GDM1 (cell line): Measurements from ENCODE around the gene PIAS1.
"Not testable (repeated sequence)": the region's sequence is repeated elsewhere in the genome, so short reads cannot be mapped to it uniquely, and the experiment has no call there.

Source experiments
- DNase-seq: peaks from one replicate; lab custom pipeline; 2025; lab: John Stamatoyannopoulos, UW

PIAS1 gene

DNA sequence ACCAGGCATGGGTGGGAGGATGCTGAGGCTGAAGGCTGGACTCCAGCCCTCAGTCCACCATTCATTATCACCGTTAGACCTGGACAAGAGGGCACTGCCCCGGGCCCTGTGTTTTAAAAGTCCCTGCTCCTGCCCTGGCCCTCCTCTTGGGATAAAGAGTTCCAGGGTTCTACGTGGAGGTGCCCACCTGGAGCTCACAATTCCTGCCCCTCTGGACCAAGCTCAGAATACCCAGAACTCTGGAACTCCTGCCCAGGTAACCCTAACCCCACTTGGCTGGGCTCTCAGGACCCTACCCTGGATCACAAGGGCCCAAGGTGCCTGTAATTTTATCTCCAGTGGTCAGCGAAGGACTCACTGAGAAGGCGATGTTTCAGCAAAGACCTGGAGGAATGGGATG, 149.8 kb downstream of the PIAS1 start:
- no peak for DNase-seq

DNA sequence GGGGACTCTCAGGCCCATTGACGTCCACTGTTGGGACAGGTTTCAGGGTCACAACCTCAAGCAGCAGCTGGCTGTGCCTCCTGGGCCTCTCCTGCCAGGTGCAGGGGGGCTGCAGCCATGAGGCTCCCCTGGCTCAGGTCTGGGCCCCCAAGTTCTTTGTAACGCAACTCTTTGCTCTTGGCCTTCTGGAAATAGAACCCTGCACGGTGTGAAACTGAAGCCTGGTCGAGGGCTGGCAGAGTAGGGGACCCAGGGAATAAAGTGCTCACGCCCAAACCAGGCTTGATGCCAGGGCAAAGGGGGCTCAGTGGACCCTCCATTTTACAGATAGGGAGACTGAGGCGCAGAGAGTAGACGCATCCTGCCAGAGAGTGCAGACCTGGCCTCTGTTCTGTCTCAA, 150.2 kb downstream of the PIAS1 start:
- no peak for DNase-seq

DNA sequence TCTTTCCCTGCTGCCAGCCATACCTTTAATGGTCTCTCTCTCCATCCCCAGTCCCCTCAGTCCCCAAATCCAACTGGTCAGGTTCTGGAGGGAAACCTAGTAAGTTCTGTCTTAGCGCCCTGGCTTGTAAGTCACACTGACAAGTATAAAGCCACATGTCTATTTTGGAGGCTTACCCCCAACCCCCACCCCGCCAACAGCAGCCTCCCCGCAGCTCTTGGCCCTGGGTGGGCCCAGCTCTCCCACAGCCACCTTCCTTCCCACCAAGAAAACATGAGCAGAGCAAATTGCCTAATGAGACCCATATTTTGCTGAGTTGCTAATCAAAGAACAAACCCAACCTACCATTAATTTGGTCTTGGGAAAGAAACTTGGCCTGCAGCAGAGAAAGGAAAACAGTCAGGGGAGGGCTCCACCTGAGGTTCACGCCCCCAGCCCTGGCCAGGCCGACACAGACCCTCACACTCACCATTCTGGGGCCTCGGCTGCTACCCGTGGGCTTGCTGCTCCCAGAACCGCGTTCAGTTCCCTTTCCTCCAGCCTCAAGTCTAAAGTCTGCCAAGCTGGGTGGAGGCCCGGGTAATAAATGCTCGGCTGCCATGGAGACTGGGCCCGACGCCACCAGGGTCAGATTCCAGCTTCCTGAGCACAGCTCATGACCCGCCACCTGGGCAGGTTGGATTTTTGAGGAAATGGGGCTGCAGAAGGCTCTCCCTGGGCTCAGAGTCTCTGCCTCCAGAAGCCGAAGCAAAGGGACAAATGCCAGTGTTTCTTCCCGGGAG, 150.9 kb downstream of the PIAS1 start, which contains the start of gene CALML4:
Gene CALML4 (minus strand): TSS at position 557 of the 782 bp plus-strand sequence. CDS start 85 bp downstream, at position 472.
- no peak for DNase-seq

DNA sequence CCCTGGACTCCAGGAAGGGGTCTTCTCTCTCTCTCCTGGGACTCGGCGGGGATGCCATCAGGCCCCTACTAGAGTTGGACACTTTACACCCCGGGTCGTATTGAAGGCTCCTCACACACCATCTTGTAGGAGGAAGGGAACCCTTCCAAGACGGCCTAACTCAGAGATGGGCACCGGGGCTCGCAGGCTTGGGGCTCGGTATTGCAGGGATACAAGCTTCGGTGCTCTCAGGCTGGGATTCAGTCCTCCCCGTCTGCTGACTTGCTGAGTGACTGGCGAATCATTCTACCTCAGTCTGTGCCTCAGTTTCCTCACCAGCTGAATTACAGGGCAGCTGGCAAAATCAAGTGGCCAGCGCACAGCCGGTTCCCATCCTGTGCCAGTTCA, 151.4 kb downstream of the PIAS1 start:
- DNase-seq = no peak

DNA sequence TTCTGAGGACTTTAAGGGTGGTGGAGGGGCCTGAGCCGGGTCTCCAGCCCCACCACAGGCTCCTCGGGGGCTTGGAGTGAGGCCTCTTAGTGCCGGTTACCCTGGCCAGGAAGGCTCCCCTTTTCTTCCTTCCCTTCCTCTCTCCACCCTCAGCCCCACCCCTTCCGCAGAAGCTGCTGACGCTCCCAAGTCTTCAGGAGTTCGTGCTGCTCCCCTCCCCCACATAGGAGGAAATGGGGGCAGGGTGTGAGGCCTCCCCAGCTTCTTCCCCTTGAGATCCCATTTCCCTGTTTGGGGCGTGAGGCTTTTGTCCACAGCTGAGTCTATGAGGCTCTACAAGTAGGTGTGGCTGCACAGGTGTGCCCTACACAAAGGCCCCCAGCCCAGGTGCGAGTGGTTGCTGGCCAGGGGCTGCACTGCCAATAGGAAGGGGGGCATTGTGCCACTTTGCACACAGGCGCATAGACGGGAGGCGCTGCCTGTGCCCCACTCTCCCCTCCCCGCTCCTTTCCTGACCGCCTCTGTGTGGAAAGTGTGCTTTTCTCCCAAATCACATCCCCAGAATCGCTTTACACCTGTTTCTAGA, 151.9 kb downstream of the PIAS1 start:
- DNase-seq = peak; percentile 76

DNA sequence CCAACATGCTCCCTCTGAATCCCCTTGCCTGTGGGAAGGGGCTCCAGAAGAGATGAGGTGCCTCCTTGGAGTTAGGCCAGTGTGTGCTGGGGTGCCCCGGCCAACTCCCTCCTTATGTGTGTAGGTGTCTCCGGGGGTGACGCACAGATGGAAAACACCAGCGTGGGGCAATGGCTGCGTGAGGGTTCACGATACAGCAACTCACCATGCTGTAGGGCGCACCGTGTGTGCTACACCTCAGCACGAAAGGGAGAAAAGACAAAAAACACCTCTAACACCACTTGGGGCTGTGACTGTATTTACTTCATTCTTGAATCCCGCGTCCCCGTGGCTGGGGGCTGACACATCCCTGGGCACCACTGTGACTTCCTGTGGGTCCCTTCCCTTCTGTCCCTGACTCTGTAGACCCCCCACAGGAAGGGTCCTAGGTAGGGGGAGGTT, 152.6 kb downstream of the PIAS1 start:
- no peak for DNase-seq

DNA sequence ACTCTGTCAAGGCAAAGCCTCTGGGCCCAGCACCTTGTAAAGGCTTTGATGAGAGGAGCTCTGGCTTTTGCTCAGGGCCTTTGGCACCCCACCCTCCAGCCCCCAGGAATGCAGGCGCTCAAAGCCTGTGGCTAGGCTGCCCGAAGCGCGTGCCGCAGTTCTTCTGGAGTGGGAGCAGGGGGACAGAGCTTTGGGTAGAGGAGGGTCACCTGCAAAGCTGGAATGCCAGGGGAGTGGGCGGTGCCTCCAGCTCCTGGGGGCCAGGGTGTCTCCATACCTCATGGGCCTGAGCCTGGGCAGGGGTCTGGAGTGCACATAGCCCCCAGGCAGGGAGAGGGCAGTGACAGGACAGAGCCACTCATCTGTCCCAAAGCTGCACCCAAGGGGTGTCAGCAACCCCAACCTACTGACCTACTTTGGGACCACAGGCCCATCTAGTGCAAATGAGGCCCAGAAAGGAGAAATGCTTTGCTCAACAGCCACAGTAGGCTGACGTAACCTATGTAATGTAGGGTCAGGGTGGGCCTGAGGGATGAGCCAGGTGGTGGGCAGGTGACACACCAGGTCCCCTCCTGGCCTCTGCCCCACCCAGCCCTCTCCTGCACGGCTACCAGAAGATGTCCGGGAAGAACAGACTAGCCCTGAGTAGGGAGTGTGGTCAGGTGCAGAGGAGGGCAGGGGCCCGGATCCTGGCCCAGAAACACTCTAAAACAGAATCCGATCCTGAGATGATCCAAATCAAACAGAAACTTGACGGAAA, 153.2 kb downstream of the PIAS1 start:
- DNase-seq = no peak

DNA sequence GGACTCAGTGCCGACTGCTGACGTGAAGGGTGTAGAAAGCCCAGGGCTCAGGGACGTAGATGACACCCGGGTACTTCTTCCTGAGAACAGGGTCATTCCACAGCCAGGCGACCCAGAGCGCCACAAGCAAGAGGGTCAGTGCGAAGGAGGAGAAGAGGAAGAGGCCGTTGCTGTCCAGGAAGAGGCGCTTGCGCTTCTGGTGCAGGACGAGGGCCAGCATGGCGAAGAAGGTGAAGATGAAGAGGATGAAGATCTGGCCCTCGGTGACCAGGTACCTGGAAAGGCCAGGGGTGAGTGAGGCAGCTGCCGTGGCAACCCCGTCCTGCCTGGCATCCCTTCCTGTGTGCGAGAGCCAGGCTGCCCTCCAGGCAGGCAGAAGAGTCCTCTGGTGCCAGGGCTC, 154.0 kb downstream of the PIAS1 start:
- no peak for DNase-seq

DNA sequence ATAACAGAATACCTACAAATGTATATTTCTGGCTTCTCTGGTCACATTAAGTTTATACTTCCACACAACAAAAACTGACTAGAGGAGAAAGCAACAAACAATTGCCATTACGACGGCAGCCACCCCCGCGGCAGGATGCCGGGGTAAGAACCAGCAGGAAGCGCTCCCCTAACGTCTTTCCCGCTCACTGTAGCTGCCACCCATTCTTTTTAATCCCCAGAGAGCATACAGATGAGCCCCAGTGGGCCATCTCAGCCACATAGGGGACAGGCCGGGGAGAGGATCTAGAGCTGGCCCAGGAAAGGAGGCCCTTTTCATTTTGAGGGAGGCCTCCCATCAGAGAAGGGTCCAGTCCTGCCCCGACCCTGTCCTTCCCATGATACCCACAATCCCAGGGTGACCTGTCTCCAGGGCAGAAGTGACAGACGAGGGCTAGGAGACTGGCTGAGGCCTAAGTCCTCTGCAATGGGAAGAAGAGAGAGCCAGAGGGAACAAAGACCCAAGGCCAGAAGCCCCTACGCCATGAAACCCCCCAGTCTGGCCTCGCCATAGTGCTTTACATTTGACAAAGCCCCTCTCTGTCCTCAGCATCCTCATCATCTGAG, 154.6 kb downstream of the PIAS1 start:
- no peak for DNase-seq

DNA sequence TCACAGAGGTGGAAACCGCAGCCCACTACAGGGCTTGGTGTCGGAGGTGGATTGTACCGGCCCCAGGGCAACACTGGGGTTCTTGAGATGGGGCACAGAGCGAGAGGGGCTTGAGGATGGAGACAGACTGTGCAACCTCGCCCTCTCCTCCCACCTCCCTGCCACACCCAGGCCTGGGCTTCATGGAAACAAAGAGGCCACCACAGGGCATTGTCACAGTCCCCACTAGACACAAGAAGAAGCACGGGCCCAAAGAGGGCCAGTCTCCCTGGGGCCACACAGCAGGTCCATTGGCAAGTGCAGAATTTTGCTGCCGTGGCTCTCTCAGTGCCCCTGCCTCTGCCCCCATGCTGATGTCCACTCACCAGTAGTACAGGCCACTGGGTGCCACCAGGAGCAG, 155.2 kb downstream of the PIAS1 start:
- DNase-seq = no peak

DNA sequence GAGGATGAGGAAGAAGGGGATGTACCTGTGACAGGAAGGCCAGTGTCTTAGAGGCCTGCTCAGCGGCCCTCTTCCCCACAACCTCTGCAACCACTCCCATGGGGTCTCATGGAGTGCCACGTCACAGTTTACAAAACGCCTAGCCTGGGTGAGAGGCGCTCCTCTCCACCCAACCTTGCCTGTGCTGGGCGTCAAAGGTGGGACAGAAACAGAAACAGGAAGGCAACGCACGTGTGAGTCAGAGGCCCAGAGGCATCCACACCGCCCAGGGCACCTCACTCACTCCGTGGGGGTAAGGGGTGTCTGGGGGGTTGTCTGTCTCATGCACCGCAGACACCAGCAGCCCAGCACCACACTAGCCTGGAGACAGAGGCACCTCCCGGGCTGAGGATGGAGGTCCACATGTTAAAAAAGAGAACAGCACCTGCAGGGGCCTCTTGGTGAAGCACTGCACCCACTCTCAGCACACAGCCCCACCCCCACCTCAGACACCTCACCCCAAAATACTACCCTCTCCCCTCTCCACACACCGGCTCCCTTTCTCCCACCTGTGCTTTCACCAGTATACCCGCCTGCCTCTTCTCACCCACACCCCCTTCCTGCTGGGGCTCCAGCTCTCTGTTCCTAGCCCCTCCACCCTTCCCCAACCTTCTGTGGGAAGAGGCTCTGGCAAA, 155.8 kb downstream of the PIAS1 start:
- DNase-seq = no peak

DNA sequence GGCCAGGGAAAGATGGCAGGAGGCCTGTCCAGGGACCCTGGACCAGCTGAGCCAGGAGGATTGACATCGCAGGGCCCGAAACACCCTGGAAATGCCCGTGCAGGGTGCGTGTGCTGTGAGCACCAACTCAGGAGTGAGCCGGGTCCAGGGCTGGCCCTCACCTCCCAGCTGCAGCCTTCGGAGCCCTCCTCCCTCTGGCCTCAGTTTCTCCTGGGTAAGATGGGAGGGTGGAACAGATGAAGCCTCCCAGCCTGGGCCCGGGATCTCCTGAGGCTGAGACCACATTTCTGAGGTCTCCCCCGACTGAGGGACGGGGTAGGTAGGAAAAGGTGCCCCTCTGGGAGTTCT, 156.3 kb downstream of the PIAS1 start:
- DNase-seq = no peak

DNA sequence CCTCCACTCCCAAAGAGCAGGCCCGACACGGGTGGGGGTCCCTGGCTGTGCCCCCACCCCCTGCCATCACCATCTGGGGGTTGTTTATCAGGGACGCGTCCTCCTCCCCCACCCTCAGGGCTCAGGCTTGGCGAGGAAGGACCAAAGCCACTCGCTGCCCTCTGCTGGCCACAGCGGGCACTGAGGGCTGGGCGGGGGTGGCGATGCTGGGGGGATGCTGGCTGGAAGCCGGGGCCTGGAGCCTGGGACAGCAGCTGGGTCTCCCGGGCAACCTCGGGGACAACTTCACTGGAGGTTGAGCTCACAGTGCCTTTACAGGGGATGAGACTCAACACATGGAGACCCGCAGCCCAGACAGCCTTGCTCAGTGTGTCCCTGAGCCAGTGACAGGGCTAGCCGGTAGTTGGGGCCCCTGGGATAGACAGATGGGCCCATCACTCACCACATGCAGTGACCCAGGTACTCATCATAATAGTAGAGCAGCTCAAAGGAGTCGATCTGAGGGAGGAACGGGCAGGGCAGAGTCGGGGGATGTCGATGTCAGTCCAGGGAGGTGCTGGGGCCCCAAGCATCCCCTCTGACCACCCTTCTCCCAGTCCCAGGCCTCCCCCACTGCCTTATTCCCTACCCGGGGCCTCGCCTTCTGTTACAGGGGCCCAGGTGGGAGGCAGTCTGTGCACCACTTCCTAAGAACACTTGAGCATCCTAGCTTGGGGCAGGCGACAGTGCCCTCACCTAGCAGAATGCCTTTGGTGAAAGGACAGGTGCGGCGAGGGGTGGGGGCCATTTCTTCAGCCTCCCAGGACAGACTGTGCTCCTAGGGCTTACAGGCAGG, 156.9 kb downstream of the PIAS1 start:
- peak; percentile 13 for DNase-seq

DNA sequence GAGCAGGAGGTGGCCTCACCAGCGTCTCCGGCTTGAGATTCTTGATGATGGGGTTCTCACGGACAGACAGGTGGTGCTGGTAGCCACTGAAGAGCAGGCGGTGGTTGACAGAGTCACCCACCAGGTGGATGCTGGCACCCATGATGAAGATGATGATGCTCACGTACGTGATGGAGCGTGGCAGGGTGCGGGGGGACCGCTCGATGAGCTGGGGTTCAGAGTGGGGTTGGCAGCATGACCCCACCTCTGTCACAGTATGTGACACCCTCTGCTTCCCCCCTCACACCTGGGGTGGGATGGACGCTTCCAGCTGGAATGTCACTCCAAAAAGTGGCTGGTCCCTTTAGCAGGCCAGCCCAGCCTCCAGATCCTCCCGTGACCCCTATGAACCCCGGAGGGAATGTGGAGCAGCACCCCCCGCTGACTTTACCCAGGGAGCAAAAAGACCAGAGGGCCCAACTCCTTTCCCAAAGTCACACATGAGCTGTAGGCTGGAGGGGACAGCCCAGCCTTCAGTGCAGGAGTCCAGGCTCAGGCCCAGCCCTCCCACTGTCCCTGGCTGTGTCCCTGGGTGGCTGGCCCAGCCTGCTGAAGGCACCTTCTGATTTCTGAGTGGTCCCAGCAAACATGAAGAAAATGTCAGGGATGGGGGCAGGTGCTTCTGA, 157.7 kb downstream of the PIAS1 start:
- DNase-seq = no peak

DNA sequence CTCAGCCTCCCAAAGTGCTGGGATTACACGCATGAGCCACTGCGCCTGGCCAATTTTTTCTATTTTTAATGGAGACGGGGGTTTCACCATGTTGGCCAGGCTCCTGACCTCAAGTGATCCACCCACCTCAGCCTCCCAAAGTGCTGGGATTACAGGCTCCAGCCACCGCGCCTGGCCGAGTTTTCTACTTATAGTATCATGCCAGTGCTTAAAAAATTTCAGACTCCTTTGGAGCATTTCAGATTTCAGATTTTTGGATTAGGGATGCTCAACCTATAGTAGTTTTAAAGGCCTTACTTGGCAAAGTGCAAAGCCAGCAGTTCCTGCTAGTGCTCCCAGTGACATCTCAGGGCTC, 159.4 kb downstream of the PIAS1 start:
- not testable (repeated sequence) for DNase-seq

DNA sequence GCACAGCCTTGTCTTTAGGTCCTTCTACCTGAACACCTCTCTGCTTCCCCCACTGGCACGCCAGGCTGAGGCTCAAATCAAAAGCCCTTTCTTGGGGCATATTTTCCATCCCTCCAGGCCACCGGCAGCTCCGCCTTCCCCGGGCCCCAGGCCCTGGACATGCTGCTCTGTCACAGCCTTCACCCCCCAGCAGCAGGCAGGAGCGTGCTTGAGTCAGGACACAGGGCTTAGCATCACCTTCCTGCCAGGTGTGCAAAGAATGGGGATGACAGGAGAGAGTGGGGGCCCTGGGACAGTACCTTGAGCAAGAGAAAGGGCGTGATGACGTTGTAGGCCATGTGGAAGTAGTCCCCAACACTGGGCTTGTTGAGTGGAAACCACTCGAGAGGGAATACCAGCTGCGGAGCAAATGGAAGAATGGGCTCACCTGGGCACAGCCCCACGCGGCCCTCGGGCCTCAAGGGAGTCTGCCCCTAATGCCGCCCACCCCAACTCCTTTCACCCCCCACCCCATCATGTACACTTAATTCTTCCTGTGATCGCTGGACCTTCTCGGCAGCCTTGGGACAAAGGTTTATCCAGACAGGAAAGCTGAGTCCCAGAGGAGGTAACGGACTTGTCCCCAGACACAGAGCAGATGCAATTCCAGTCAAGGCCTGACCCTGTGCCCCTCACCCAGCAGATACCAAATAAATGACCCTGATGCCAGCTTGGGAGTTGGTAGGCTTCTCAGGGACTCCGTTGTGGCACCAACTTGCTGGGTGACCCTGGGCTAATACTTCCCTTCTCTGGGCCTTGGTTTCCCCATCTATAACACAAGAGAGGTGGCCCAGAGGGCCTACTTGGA, 160.1 kb downstream of the PIAS1 start:
- no peak for DNase-seq

DNA sequence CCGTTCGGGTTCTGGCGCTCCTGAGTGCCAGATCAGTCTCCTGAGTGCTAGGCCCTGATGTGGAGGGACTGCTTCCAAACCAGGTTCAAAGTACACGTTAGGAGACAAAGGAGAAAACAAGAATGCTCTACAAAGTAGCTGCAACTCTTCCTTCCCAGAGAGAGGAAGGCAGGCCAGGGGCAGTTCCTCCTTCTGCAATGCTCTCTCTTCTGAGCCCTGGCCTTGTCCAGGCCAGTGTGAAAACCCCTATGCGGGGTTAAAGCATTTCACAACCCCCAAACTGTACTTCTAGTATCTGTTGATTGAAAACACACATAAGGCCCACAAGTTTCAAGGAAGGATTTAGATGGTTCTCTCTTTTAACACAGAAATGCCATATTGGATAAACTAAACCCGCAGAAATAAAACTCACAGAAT, 160.7 kb downstream of the PIAS1 start:
- DNase-seq = no peak

DNA sequence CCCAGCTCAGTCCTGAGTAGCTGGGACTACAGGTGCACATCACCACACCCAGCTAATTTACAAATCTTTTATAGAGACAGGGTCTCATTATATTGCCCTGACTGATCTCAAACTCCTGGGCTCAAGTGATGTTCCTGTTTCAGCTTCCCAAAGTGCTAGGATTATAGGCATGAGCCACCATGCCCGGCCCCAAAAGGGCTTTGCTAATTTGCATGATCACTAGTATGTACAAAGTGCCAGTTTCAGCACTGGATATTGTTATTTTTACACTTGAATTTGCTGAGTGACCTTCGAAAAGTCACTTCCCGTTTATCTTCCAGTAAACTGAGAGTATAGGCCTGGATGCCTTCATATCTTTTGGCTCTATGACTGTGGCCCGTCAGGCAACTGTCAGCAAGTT, 163.2 kb downstream of the PIAS1 start:
- no peak for DNase-seq

DNA sequence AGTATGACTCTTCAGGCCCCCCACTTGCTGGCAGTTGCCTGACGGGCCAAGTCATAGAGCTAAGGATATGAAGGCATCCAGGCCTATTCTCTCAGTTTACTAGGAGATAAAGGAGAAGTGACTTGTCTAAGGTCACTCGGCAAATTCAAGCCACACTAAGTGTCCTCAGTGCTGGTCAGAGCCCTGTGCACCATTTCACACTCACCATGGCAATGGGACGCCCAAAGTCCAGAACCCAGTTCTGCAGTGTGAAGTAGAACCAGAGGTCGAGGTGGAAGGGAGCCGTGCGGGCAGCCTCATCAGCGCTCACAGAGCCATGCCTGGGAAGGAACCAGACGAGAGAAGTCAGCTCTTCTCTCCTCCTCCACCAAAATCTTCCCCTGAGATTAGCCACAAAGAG, 164.2 kb downstream of the PIAS1 start:
- DNase-seq = no peak
